AG04449 (cell line): ENCODE data around the gene STK11IP.

Experiments
- CTCF ChIA-PET: fragments of 350-600 bp; formaldehyde crosslinking; extraction: SDS; loops from one replicate; lab custom pipeline; 2021; ENCODE audit warnings: antibody characterized with exemption; lab: Yijun Ruan, JAX
- POLR2A ChIA-PET: fragments of 400-600, 350-600 bp; formaldehyde crosslinking; extraction: SDS; loops from one replicate; lab custom pipeline; 2020; ENCODE audit warnings: antibody characterized with exemption, inconsistent platforms; lab: Yijun Ruan, JAX
- DNase-seq: peaks from one replicate; pipeline ENCODE4 v3.0.0-alpha.2; 2010; ENCODE audit warnings: low read depth, low spot score
- H3K4me3 ChIP-seq: 2 replicates; pipeline ENCODE4 v1.5.1; 2011; ENCODE audit warnings: low read depth, mild to moderate bottlenecking, control low read depth, low read length
- CTCF ChIP-seq: IDR thresholded peaks from one replicate; pipeline ENCODE4 v1.5.1; 2011; ENCODE audit warnings: mild to moderate bottlenecking, moderate library complexity, low read length, control low read depth, inconsistent platforms; ENCODE audit not compliant: insufficient read depth; ENCODE audit errors: missing control alignments

The STK11IP gene

GRCh38 chr2:219662566-219662965 lies 64.9 kb downstream of the STK11IP start:
- no peak for TF ChIP-seq CTCF
- POLR2A ChIA-PET = no interaction called here
- no peak overlapping the region for H3K4me3 ChIP-seq
- CTCF ChIA-PET = interaction anchor here (1.7 to 6.6 kb wide), 2 partner anchors 19 to 27 kb away, joined by 10 to 68 read pairs; no protein-coding TSS in a partner anchor
- DNase-seq = no peak

GRCh38 chr2:219663116-219663762 lies 65.6 kb downstream of the STK11IP start:
- H3K4me3 ChIP-seq = no peak overlapping the region
- TF ChIP-seq CTCF = no peak
- CTCF ChIA-PET = no interaction called here
- POLR2A ChIA-PET = no interaction called here
- DNase-seq = no peak

GRCh38 chr2:219664041-219664440 lies 66.4 kb downstream of the STK11IP start:
- no peak for DNase-seq
- ChIA-PET CTCF (interaction anchor here (0.9 to 2.0 kb wide), 2 partner anchors 26 to 123 kb away, joined by 4 to 11 read pairs; no protein-coding TSS in a partner anchor), POLR2A (no interaction called here)
- no peak overlapping the region for H3K4me3 ChIP-seq
- no peak for TF ChIP-seq CTCF

- TF ChIP-seq CTCF = no peak
- CTCF ChIA-PET = interaction anchor here (0.7 to 2.0 kb wide), 3 partner anchors 19 to 124 kb away, joined by 3 to 11 read pairs (median 4); no protein-coding TSS in a partner anchor
- DNase-seq = no peak
- H3K4me3 ChIP-seq = no peak overlapping the region
- POLR2A ChIA-PET = interaction anchor here (0.6 kb wide), 1 partner anchor 15 kb away, joined by 3 read pairs; no protein-coding TSS in a partner anchor
Measured at GRCh38 chr2:219664944-219665343, 67.3 kb downstream of the STK11IP start.

GRCh38 chr2:219665926-219666325 lies 68.3 kb downstream of the STK11IP start:
- CTCF ChIA-PET = interaction anchor here (0.7 to 2.0 kb wide), 5 partner anchors 9 to 125 kb away, joined by 3 to 11 read pairs (median 4); no protein-coding TSS in a partner anchor
- DNase-seq = no peak
- TF ChIP-seq CTCF = no peak
- no peak overlapping the region for H3K4me3 ChIP-seq
- POLR2A ChIA-PET = interaction anchor here (0.6 kb wide), 1 partner anchor 986 kb away, joined by 3 read pairs; no protein-coding TSS in a partner anchor
